ENCODE data around the gene SNCAIP. TPM values are rescaled to one million over a fixed set of nuclear protein-coding genes. Genes with fewer than 3 reads are reported as not detected.

SNCAIP gene
- total RNA-seq, 1 experiment from 2014 or later = not detected

DNA sequence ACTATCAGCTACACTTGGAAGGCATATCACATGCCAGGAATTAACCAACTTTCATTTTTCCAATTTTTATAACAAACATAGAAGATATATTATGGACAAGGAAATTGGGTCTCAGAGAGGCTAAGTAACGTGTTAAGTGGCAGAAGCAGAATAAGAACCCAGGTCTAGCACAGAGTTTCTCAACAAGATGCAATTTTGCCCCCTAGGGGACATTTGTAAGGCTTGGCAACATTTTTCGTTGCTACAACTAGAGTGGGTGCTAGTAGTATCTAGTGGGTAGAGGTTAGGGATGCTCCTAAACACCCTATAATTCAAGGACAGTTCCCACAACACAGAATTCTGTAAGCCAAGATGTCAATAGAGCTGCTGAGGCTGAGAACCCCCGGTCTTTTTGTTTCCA is 180.6 kb downstream of the SNCAIP start:
- Histone ChIP-seq H3K27me3 (ENCODE audit: control insufficient read depth, insufficient read depth, low read length) (no peaks in the 10 kb centered on the region), H3K4me1 (ENCODE audit: control insufficient read depth, insufficient read depth, low read length) (no peaks in the 10 kb centered on the region), H3K27ac (ENCODE audit: low read length) (no peak overlapping the region), H3K9me3 (ENCODE audit: control insufficient read depth, insufficient read depth, low read depth, low read length) (no peaks in the 10 kb centered on the region), H3K4me3 (ENCODE audit: low read depth in 2 of 2, low read length in 2 of 2) (no peak overlapping the region), H3K36me3 (ENCODE audit: control insufficient read depth, insufficient read depth, low read length) (no peaks in the 10 kb centered on the region)
- intact Hi-C loops (cut with micrococcal nuclease; ENCODE audit: unreplicated experiment) (loop anchor here (5.0 kb wide), 1 partner anchor 295 kb away; no protein-coding TSS in a partner anchor), in situ Hi-C loops (cut with HindIII; ENCODE audit: low pct_unique_long_range_greater_than_20kb, low sequenced_read_pairs) (no loop called here)
- no peak for TF ChIP-seq POLR2AphosphoS5 (IDR thresholded peaks at IDR 0.05; ENCODE audit: low read depth, low read length)
- TF ChIP-seq, protein P1, sequence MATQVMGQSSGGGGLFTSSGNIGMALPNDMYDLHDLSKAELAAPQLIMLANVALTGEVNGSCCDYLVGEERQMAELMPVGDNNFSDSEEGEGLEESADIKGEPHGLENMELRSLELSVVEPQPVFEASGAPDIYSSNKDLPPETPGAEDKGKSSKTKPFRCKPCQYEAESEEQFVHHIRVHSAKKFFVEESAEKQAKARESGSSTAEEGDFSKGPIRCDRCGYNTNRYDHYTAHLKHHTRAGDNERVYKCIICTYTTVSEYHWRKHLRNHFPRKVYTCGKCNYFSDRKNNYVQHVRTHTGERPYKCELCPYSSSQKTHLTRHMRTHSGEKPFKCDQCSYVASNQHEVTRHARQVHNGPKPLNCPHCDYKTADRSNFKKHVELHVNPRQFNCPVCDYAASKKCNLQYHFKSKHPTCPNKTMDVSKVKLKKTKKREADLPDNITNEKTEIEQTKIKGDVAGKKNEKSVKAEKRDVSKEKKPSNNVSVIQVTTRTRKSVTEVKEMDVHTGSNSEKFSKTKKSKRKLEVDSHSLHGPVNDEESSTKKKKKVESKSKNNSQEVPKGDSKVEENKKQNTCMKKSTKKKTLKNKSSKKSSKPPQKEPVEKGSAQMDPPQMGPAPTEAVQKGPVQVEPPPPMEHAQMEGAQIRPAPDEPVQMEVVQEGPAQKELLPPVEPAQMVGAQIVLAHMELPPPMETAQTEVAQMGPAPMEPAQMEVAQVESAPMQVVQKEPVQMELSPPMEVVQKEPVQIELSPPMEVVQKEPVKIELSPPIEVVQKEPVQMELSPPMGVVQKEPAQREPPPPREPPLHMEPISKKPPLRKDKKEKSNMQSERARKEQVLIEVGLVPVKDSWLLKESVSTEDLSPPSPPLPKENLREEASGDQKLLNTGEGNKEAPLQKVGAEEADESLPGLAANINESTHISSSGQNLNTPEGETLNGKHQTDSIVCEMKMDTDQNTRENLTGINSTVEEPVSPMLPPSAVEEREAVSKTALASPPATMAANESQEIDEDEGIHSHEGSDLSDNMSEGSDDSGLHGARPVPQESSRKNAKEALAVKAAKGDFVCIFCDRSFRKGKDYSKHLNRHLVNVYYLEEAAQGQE (IDR thresholded peaks at IDR 0.05; ENCODE audit: insufficient read depth in 1 of 2, low read depth in 2 of 2, low read length in 1 of 2) = no peak
- TF ChIP-seq, protein P2, sequence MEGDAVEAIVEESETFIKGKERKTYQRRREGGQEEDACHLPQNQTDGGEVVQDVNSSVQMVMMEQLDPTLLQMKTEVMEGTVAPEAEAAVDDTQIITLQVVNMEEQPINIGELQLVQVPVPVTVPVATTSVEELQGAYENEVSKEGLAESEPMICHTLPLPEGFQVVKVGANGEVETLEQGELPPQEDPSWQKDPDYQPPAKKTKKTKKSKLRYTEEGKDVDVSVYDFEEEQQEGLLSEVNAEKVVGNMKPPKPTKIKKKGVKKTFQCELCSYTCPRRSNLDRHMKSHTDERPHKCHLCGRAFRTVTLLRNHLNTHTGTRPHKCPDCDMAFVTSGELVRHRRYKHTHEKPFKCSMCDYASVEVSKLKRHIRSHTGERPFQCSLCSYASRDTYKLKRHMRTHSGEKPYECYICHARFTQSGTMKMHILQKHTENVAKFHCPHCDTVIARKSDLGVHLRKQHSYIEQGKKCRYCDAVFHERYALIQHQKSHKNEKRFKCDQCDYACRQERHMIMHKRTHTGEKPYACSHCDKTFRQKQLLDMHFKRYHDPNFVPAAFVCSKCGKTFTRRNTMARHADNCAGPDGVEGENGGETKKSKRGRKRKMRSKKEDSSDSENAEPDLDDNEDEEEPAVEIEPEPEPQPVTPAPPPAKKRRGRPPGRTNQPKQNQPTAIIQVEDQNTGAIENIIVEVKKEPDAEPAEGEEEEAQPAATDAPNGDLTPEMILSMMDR (IDR thresholded peaks at IDR 0.05) = peak; percentile 29
- ATAC-seq (peak; percentile 62; the same call in 1 of the 2 replicates), DNase-seq (ENCODE audit: low read depth, low spot score) (no peak)
- no TSS peak for BruUV-seq (replicated peaks)
- POLR2A ChIA-PET = no interaction called here
- CTCF ChIA-PET = no interaction called here

DNA sequence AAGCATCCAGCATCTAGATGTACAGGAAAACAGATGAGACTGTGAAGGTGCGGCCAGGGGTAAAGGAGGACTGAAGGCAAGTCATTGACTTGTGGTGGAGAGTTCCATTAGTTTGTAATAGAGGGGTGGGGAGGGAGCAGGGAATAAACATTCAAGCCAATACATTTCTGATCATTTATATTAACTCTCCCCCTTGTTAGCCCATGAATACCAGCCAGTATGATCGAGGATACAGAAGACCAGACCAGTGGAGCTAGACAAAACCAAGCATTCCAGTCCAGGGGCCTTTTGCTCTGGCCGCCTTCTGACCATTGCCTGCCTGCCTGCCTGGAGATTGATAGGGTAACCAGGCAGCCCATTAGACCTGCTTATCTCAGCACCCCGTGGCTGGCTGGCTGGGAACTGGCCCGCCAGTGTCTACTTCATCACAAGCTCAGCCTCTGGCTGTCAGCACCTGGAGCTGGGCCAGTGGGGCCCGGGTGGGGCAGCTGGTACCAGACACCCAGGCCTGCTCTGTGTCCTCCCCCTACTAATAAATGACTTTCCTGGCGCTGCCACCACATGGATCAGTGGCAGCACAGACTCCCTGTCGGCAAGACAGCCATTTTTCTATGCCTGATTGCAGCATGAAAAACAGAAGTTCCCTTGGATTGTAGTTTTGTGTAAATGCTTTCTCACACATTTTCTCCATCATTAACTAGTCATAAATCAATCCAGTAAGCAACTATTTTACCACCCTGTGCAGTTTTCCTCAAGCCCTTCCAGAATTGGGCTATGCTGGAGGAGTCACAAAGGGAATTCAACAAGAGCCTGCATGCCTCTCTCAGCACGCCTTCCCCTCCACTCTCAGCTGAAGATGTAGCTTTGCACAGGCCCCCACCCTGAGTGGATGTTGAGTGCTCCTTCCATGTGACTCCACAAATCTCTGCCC is 181.3 kb downstream of the SNCAIP start:
- POLR2A ChIA-PET = no interaction called here
- in situ Hi-C loops (cut with HindIII; ENCODE audit: low pct_unique_long_range_greater_than_20kb, low sequenced_read_pairs) (no loop called here), intact Hi-C loops (cut with micrococcal nuclease; ENCODE audit: unreplicated experiment) (loop anchor here (5.0 kb wide), 1 partner anchor 296 kb away; no protein-coding TSS in a partner anchor)
- no peak for DNase-seq (ENCODE audit: low read depth, low spot score)
- Histone ChIP-seq H3K4me1 (ENCODE audit: control insufficient read depth, insufficient read depth, low read length) (no peaks in the 10 kb centered on the region), H3K27me3 (ENCODE audit: control insufficient read depth, insufficient read depth, low read length) (no peaks in the 10 kb centered on the region), H3K36me3 (ENCODE audit: control insufficient read depth, insufficient read depth, low read length) (no peaks in the 10 kb centered on the region), H3K27ac (ENCODE audit: low read length) (no peak overlapping the region), H3K4me3 (ENCODE audit: low read depth in 2 of 2, low read length in 2 of 2) (no peak overlapping the region), H3K9me3 (ENCODE audit: control insufficient read depth, insufficient read depth, low read depth, low read length) (no peaks in the 10 kb centered on the region)
- TF ChIP-seq, protein P2 (IDR thresholded peaks at IDR 0.05) = no peak
- TF ChIP-seq SIN3A (IDR thresholded peaks at IDR 0.05; ENCODE audit: borderline replicate concordance, insufficient read depth, low read depth, low read length) = no peak
- CTCF ChIA-PET = interaction anchor here (0.7 kb wide), 1 partner anchor 15 kb away, joined by 4 read pairs; no protein-coding TSS in a partner anchor
- BruUV-seq (replicated peaks) = no TSS peak
- ATAC-seq = no peak
